ENCODE measurements around the gene RNASEH2B.

- no peak for TF ChIP-seq CTCF (IDR thresholded peaks at IDR 0.05)
- no peak for TF ChIP-seq POLR2A (IDR thresholded peaks at IDR 0.05)
Measured at GRCh38 chr13:50941146-50941545, 31.6 kb downstream of the RNASEH2B start.
